ENCODE measurements around the gene XKRX.

Gene XKRX

DNA sequence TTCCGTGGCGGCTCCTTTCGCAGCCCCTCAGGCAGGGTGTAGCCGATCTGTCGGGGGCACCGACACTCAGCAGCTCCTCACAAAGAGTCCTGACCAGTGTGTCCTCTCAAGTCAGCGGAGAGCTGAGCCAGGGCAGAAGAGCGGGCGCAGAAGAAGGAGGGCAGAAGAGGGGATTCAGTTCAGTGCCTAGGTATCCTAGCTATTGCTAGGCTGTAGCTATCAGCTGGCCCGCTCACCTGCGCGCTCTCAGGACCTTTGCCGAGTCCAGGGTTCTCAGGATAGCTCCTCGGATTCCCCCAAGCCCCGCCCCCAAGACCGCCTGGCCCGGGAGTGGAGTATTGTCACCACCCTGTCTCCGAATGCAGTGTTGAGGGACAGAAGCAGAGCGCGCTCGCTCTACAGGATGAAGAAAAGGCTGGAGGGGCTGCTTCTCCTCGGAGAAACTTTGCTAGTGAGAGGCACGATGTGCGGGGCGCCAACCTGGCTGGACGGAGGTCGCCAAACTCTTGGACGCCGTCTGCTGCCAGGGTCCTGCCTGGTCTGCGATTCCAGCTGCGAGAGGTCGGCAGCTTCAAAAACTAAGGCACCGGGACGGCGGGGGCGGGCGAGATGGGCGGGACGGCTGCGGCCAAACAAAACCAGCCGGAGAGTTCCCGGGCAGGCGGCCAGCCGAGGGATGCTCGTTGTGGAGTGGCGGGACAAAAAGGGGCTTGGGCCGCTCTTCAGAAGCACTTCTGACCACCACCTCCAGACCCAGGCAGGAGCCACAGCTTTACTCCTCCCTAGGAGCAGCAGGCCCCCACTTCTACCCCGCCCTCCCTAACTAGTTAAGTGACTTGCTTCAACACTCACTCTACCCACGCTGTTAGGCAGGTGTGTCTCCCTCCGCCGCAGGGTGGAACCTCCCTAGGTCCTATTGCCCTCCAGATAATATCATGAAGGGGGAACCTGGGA, at the start of gene XKRX:
TSS of gene XKRX (minus strand) at position 258 of the 954 bp plus-strand sequence. CDS start 613 bp downstream, outside the sequence.
- peak; percentile 62 for DNase-seq (ENCODE audit: low spot score)

- DNase-seq (ENCODE audit: low spot score), result no peak
Observed at GRCh38 chrX:100976211-100976610, 47.5 kb upstream of the XKRX start.

- no peak for DNase-seq (ENCODE audit: low spot score)
Observed at GRCh38 chrX:100975212-100975611, 46.5 kb upstream of the XKRX start.

DNA sequence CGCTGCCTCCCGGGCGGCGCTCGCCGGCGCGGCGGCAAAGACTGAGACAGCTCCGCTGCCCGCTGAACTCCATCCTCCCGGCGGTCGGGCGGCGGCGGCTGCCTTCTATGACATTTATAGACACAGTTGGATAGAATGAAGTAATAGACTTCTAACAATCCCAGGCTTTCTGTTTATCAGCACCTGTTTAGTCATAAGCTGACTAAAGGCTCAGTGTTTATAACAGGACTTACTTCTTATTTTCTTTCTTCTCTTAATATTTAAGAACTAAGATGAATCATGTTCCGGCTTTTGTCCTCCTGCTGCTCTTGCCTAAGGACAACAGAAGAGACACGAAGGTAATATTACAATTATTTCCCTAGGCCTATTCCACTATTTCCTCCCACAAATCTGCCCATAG, 44.7 kb upstream of the XKRX start:
- no peak for DNase-seq (ENCODE audit: low spot score)

DNA sequence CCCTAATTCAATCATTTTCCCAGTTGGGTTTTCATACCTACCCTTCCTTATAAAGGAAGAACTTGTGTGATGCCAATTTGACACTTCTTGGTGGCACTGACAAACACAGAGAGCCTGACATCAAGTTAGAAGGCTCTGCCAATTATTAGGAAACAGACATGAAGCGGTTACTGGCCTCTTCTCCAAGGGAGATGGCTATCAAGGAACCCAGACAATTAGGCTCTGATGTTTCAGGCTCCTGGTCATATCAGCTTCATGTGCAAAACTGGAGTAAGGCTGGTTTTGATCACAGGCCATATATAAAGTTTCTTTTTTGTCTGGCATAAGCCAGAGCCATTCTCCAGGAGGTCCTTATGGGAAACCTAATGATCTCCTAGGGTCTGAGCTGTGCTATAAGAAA, 41.2 kb upstream of the XKRX start:
- no peak for DNase-seq (ENCODE audit: low spot score)

GRCh38 chrX:100969408-100969807, 40.7 kb upstream of the XKRX start, which contains the start of gene ARL13A:
TSS of gene ARL13A (plus strand) at chrX:100969708. CDS start at chrX:100973690, 3,982 bp downstream.
- DNase-seq (ENCODE audit: low spot score), result no peak

GRCh38 chrX:100964362-100964761, 35.6 kb upstream of the XKRX start:
- DNase-seq (ENCODE audit: low spot score), result no peak

DNA sequence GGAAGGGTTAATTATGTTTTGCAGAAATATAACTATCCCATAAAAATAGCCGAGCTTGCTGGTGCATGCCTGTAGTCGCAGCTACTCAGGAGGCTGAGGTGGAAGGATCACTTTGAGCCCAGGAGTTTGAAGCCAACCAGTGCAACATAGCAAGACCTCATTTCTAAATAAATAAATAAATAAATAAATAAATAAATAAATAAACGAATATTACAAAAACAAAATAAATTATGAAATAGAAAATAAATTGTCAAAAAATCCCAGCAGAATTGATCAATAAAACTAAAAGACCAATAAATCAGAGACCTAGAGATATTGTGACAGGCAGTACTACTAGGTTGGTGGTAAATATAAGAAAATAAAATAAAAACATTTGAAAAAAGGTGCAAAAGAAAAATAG, 34.1 kb upstream of the XKRX start:
- no peak for DNase-seq (ENCODE audit: low spot score)

DNA sequence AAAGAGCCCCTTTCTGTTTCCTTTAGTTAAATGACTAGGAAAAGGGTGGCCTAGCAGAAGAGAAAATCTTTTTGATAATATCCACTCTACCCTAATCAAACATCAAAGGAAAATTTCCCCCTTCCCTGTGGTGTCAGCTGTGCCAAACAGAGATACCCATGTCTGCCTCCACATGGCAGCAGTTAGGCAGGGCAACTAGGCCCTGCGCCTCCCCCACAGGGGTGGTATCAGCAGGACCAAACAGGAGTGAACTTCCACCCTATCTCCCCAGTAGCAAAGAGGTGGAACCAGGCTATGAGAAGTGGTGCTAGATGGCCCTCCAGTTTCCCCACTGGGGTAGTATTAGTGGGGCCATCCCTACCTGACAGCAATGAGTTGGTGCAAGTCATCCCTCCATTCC, 19.8 kb upstream of the XKRX start:
- no peak for DNase-seq (ENCODE audit: low spot score)

GRCh38 chrX:100946299-100946927, 17.7 kb upstream of the XKRX start:
- DNase-seq (ENCODE audit: low spot score), result no peak

GRCh38 chrX:100944601-100945000, 15.9 kb upstream of the XKRX start:
- DNase-seq (ENCODE audit: low spot score), result no peak

- no peak for DNase-seq (ENCODE audit: low spot score)
Observed at GRCh38 chrX:100939333-100939732, 10.6 kb upstream of the XKRX start.

DNA sequence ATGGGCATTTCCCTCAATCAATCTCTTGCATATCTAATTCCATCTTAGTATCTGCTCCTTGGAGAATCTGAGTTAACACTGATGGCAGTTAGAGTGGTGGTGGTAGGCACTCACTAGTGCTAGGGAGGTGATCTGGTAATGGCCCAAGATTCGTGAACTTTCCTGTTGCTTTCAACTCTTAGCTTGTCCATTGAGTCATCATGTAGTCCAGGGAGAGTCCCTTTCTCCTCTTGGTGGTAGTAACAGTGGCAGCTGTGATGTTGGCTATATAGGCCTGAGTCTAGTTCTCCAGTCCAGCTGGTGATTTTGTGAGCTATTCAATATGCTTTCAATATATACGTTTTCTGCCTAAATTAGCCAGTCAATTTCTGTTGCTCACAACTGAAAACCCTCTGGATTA, 7.0 kb upstream of the XKRX start:
- no peak for DNase-seq (ENCODE audit: low spot score)

- DNase-seq (ENCODE audit: low spot score), result no peak
Observed at GRCh38 chrX:100931925-100932285, 3.2 kb upstream of the XKRX start.

- DNase-seq (ENCODE audit: low spot score), result no peak
Observed at GRCh38 chrX:100931218-100931924, 2.7 kb upstream of the XKRX start.

GRCh38 chrX:100926453-100926852, 2.3 kb downstream of the XKRX start:
- no peak for DNase-seq (ENCODE audit: low spot score)

GRCh38 chrX:100924375-100924774, 4.3 kb downstream of the XKRX start:
- no peak for DNase-seq (ENCODE audit: low spot score)

GRCh38 chrX:100915562-100915961, 13.2 kb downstream of the XKRX start:
- no peak for DNase-seq (ENCODE audit: low spot score)

DNA sequence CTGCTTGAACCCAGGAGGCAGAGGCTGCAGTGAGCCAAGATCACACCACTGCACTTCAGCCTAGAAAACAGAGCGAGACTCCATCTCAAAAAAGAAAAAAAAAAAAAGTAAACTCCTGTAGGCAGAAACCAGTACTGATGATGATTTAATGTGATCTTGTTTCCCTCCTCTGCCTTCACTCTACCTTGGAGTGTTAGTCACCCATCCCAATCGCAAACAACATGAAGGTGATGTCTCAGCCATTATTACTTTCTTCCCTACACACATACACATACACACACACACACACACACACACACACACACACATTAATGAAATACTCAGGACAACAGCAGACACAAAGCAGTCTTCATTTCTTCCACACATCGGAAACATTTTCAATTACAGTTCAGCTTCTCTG, 15.6 kb downstream of the XKRX start:
- no peak for DNase-seq (ENCODE audit: low spot score)

GRCh38 chrX:100911731-100912130, 17.0 kb downstream of the XKRX start:
- DNase-seq (ENCODE audit: low spot score), result no peak

DNA sequence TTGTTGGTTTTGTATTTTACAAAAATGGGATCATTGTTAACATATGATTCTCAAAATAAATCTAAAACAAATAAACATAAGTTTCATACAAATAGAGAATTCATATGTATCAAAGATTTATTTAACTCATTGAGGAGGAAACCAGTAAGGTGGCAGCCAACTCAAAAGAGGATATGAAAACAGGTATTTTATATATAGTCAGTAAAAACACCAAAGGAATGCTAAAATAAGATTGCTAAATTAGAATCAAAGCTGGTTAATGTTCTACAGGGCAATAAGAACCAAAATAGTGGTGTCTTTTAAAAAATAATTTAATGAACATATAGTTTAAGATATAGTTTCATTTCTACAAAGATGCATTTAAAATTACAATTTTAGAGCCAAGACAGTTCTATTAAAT, 23.1 kb downstream of the XKRX start:
- no peak for DNase-seq (ENCODE audit: low spot score)

DNA sequence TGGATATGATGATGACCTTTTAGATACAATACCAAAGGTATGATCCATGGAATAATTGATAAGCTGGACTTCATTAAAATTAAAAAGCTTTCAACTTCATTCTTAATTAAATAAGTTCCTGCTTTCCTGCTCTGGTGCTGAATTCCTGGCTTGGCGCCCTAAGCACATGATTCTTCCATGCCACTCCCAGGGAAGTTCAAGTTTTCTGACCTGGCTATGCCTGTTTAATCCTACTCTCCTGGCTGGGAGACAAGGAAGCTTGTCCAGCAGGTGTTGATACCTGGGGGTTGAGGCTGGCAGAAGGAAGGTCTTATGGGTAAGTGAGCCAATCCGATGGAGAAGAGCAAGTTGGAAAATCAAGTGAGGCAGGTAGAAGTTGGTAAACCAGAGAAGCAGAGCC, 24.3 kb downstream of the XKRX start:
- DNase-seq (ENCODE audit: low spot score), result no peak

Data from SW480 (cell line).